GM19452 (cell line): Measurements from ENCODE around the gene GCHFR.
A peak's percentile ranks its signal among the peaks of the same experiment; 100 is the strongest.

ENCODE experiments used
- ATAC-seq: cut with Tn5 transposase; IDR thresholded peaks from one replicate; pipeline ENCODE4 v1.9.1; 2021; ENCODE audit not compliant: unreplicated experiment

GCHFR gene

GRCh38 chr15:40754883-40755811 lies 8.7 kb upstream of the GCHFR start, which contains the start of gene RMDN3:
Gene RMDN3, minus strand, starts transcription at chr15:40755254. Its CDS starts 471 bp downstream, at chr15:40754783.
- ATAC-seq = peak; percentile 81

GRCh38 chr15:40755812-40756208 lies 8.1 kb upstream of the GCHFR start:
- no peak for ATAC-seq

GRCh38 chr15:40756938-40757337 lies 6.9 kb upstream of the GCHFR start:
- no peak for ATAC-seq

GRCh38 chr15:40759961-40760360 lies 3.9 kb upstream of the GCHFR start:
- ATAC-seq = no peak

GRCh38 chr15:40762919-40763800 lies 708 bp upstream of the GCHFR start:
- ATAC-seq = peak; percentile 5

GRCh38 chr15:40764629-40765103 lies 798 bp downstream of the GCHFR start:
- no peak for ATAC-seq

- ATAC-seq = no peak
Measured at GRCh38 chr15:40766194-40766815, 2.4 kb downstream of the GCHFR start.

GRCh38 chr15:40766906-40767837 lies 3.3 kb downstream of the GCHFR start:
- ATAC-seq = no peak

- no peak for ATAC-seq
Measured at GRCh38 chr15:40767838-40768500, 4.1 kb downstream of the GCHFR start.

- no peak for ATAC-seq
Measured at GRCh38 chr15:40768521-40769273, 4.8 kb downstream of the GCHFR start.

- peak; percentile 56 for ATAC-seq
Measured at GRCh38 chr15:40769274-40770146, 5.6 kb downstream of the GCHFR start, which contains the start of gene C15orf62. Gene C15orf62, plus strand, starts transcription at chr15:40769980. Its CDS starts 516 bp downstream, at chr15:40770496.

- ATAC-seq = no peak
Measured at GRCh38 chr15:40770147-40770721, 6.4 kb downstream of the GCHFR start.

- no peak for ATAC-seq
Measured at GRCh38 chr15:40771242-40771641, 7.4 kb downstream of the GCHFR start.

- ATAC-seq = no peak
Measured at GRCh38 chr15:40772014-40772413, 8.1 kb downstream of the GCHFR start.

- ATAC-seq = no peak
Measured at GRCh38 chr15:40773496-40773895, 9.6 kb downstream of the GCHFR start.

- ATAC-seq = no peak
Measured at GRCh38 chr15:40773902-40774301, 10.0 kb downstream of the GCHFR start.

GRCh38 chr15:40775007-40775406 lies 11.1 kb downstream of the GCHFR start:
- no peak for ATAC-seq
